Measurements from ENCODE around the gene QSER1. TPM values are rescaled to one million over a fixed set of nuclear protein-coding genes. Genes with fewer than 3 reads are reported as not detected.
"Not testable (repeated sequence)": the region's sequence is repeated elsewhere in the genome, so short reads cannot be mapped to it uniquely, and the experiment has no call there.

QSER1 gene
- total RNA-seq, 1 donor from 2014 or later = 75.3 TPM

DNA sequence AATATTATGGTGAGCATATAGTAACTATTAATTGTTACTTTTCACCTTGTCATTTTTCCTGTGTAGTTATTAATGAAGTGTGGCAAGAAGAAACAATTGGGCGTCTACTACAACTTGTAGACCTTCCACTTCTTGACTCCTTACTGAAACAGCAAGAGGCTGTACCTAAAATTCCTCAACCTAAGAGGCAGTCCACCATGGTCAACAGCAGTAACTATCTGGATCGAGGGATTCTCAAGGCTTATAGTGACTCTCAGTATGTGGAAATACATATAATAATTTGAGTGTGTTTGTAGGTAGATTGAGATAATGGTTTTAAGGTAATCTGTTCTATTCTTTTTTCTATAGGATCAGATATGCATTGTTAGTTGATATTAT, 135.9 kb downstream of the QSER1 start:
- Mint-ChIP-seq H3K36me3 (ENCODE audit: unreplicated experiment) (no peaks in the 10 kb centered on the region), H3K9me3 (ENCODE audit: unreplicated experiment) (no peaks in the 10 kb centered on the region), H3K4me3 (ENCODE audit: unreplicated experiment) (no peak overlapping the region), H3K4me1 (ENCODE audit: low read depth, unreplicated experiment) (peaks cover 3% of the 10 kb centered on the region), H3K27ac (ENCODE audit: unreplicated experiment) (no peak overlapping the region), H3K27me3 (ENCODE audit: unreplicated experiment) (no peaks in the 10 kb centered on the region)
- TF ChIP-seq, protein P1, sequence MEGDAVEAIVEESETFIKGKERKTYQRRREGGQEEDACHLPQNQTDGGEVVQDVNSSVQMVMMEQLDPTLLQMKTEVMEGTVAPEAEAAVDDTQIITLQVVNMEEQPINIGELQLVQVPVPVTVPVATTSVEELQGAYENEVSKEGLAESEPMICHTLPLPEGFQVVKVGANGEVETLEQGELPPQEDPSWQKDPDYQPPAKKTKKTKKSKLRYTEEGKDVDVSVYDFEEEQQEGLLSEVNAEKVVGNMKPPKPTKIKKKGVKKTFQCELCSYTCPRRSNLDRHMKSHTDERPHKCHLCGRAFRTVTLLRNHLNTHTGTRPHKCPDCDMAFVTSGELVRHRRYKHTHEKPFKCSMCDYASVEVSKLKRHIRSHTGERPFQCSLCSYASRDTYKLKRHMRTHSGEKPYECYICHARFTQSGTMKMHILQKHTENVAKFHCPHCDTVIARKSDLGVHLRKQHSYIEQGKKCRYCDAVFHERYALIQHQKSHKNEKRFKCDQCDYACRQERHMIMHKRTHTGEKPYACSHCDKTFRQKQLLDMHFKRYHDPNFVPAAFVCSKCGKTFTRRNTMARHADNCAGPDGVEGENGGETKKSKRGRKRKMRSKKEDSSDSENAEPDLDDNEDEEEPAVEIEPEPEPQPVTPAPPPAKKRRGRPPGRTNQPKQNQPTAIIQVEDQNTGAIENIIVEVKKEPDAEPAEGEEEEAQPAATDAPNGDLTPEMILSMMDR (IDR thresholded peaks at IDR 0.05; ENCODE audit: partially characterized antibody, unreplicated experiment) = no peak
- DNase-seq = no peak

DNA sequence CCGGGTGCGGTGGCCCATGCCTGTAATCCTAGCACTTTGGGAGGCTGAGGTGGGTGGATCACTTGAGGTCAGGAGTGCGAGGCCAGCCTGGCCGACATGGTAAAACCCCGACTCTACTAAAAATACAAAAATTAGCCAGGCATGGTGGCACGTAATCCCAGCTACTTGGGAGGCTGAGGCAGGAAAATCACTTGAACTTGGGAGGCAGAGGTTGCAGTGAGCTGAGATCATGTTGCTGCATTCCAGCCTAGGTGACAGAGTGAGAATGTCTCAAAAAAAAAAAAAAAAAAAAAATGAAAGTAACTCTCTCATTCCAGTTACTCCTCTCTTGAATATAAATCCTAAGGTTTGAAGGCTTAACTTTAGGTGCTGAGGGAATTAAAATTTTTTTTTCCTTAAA, 136.6 kb downstream of the QSER1 start:
- DNase-seq; H3K36me3 Mint-ChIP-seq (ENCODE audit: unreplicated experiment); H3K4me3 Mint-ChIP-seq (ENCODE audit: unreplicated experiment); H3K9me3 Mint-ChIP-seq (ENCODE audit: unreplicated experiment); H3K27ac Mint-ChIP-seq (ENCODE audit: unreplicated experiment); H3K4me1 Mint-ChIP-seq (ENCODE audit: low read depth, unreplicated experiment); H3K27me3 Mint-ChIP-seq (ENCODE audit: unreplicated experiment): not testable (repeated sequence)

Other genes with a start within 250 kb of the QSER1 start
- not detected for gene CCDC73, start 98.1 kb upstream of the QSER1 start, total RNA-seq (ENCODE audit: unreplicated experiment)
- 0.10 TPM for gene PRRG4, start 62.9 kb upstream of the QSER1 start, total RNA-seq (ENCODE audit: unreplicated experiment)
- gene DEPDC7, start 123.1 kb downstream of the QSER1 start, total RNA-seq (ENCODE audit: unreplicated experiment) = 28.7 TPM
- 42.0 TPM for gene TCP11L1, start 146.8 kb downstream of the QSER1 start, total RNA-seq (ENCODE audit: unreplicated experiment)